Activated naive CD8-positive, alpha-beta T cell treated with anti-CD3 and anti-CD28 coated beads, Interleukin-2, amount 10 ng/mL, durations not matched to agents 7 days and 5 days (primary cell): Measurements from ENCODE around the gene VDR. TPM values are rescaled to one million over a fixed set of nuclear protein-coding genes. Genes with fewer than 3 reads are reported as not detected.

ENCODE experiments used
- ATAC-seq: fragments of 150-1000 bp; cut with Tn5 transposase; one replicate; pipeline ENCODE4 v1.10.0; 2021; ENCODE audit warnings: low read depth, moderate library complexity
- POLR2A ChIA-PET: fragments of 350-600 bp; sonication (Branson Sonifier 250); formaldehyde crosslinking; loops from one replicate; lab custom pipeline; 2021; ENCODE audit warnings: antibody characterized with exemption; lab: Charles Lee
- DNase-seq: peaks from one replicate; pipeline ENCODE4 v3.0.0; 2021
- H3K27ac Mint-ChIP-seq: one replicate; pipeline ENCODE4 v1.8.0; 2022; ENCODE audit warnings: mild to moderate bottlenecking, mixed read lengths
- H3K27me3 Mint-ChIP-seq: one replicate; pipeline ENCODE4 v1.8.0; 2022; ENCODE audit warnings: mild to moderate bottlenecking, moderate library complexity, mixed read lengths
- H3K36me3 Mint-ChIP-seq: one replicate; pipeline ENCODE4 v1.8.0; 2021; ENCODE audit warnings: mild to moderate bottlenecking, mixed read lengths
- H3K4me1 Mint-ChIP-seq: one replicate; pipeline ENCODE4 v1.8.0; 2021; ENCODE audit warnings: mixed read lengths
- H3K4me3 Mint-ChIP-seq: one replicate; pipeline ENCODE4 v1.8.0; 2022; ENCODE audit warnings: mild to moderate bottlenecking, moderate library complexity, mixed read lengths
- H3K9me3 Mint-ChIP-seq: one replicate; pipeline ENCODE4 v1.8.0; 2021; ENCODE audit warnings: mixed read lengths
- total RNA-seq, 2 experiments: library from RNA; stranded (reverse); gene quantifications; one replicate each; pipeline ENCODE4 v1.2.3, GENCODE V29; 2021

The VDR gene
- total RNA-seq, 2 experiments from 2014 or later, result 13.9 to 14.3 TPM

- Mint-ChIP-seq H3K9me3 (no peaks in the 10 kb centered on the region), H3K27ac (no peak overlapping the region), H3K4me1 (peaks cover 17% of the 10 kb centered on the region), H3K4me3 (no peak overlapping the region), H3K36me3 (peaks cover 28% of the 10 kb centered on the region), H3K27me3 (no peaks in the 10 kb centered on the region)
- POLR2A ChIA-PET, result interaction anchor here (1.3 kb wide), 1 partner anchor 14 kb away, joined by 5 read pairs; no protein-coding TSS in a partner anchor
- DNase-seq (no peak), ATAC-seq (no peak)
Observed at GRCh38 chr12:47856094-47856493, 48.7 kb downstream of the VDR start.

- Mint-ChIP-seq H3K4me3 (no peak overlapping the region), H3K27me3 (no peaks in the 10 kb centered on the region), H3K27ac (no peak overlapping the region), H3K4me1 (peaks cover 16% of the 10 kb centered on the region), H3K9me3 (no peaks in the 10 kb centered on the region), H3K36me3 (peaks cover 27% of the 10 kb centered on the region)
- no peak for DNase-seq
- POLR2A ChIA-PET, result interaction anchor here (1.3 kb wide), 1 partner anchor 13 kb away, joined by 5 read pairs; no protein-coding TSS in a partner anchor
- no peak for ATAC-seq
Observed at GRCh38 chr12:47855502-47855901, 49.3 kb downstream of the VDR start.

DNA sequence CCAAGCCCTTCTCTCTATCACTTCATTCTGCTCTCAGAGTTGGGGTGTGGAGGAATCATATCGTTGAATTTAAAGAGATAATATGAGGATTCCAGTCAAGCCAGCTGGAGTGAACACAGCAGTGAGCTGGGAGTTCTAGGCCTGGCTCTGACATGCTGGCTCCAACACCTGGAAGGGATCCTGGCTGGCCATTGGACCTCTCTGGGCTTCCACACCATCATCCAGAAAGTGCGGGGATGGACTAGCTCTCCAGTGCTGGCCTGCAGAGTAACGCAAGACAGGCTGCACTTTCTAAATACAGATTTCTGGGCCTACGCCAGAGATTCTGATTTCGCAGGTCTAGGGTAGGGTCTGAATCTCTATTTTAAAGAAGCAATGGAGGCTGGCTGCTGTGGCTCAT, 50.3 kb downstream of the VDR start:
- H3K36me3 Mint-ChIP-seq, result peaks cover 25% of the 10 kb centered on the region
- no peak overlapping the region for H3K27ac Mint-ChIP-seq
- H3K27me3 Mint-ChIP-seq, result no peaks in the 10 kb centered on the region
- H3K4me1 Mint-ChIP-seq, result peaks cover 10% of the 10 kb centered on the region
- no peak overlapping the region for H3K4me3 Mint-ChIP-seq
- DNase-seq (no peak), ATAC-seq (no peak)
- H3K9me3 Mint-ChIP-seq, result no peaks in the 10 kb centered on the region
- POLR2A ChIA-PET, result no interaction called here

- no peaks in the 10 kb centered on the region for H3K27me3 Mint-ChIP-seq
- POLR2A ChIA-PET, result no interaction called here
- peaks cover 32% of the 10 kb centered on the region for H3K36me3 Mint-ChIP-seq
- H3K4me1 Mint-ChIP-seq, result peaks cover 8% of the 10 kb centered on the region
- H3K4me3 Mint-ChIP-seq, result no peak overlapping the region
- DNase-seq, result no peak
- no peak overlapping the region for H3K27ac Mint-ChIP-seq
- no peak for ATAC-seq
- no peaks in the 10 kb centered on the region for H3K9me3 Mint-ChIP-seq
Observed at GRCh38 chr12:47852096-47852571, 52.7 kb downstream of the VDR start.

DNA sequence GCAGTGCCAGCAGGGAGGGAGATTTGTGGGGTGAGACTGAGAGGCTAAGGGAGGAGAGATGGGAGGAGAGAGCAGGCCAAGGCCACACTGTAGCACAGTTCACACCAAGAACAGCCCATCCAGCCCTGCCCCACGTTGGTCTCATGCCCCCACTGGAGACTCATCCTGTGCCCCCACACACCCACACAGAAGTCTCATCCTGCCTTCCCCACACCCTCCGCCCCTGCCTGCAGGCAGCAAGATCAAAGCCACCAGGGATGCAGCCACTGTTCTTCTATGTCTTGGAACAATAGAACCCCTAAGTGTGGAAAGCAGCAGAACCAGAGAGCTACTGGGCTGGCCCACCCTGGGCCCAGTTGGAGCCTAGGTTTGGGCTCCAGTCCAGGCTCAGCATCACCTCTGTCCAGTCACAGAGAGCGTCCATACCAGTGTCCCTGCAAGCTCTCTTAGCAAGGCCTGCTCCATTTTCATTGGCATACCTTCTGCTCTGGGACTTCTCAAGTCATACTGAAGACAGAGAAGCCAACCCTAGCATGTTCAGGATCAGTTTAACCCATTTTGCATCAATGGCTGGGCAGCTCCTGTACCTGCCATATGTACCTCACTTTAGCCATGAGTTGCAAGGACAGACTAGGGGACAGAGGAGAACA, 53.4 kb downstream of the VDR start:
- ATAC-seq, result no peak
- Mint-ChIP-seq H3K4me1 (peaks cover 10% of the 10 kb centered on the region), H3K36me3 (peaks cover 35% of the 10 kb centered on the region), H3K27me3 (no peaks in the 10 kb centered on the region), H3K9me3 (no peaks in the 10 kb centered on the region), H3K27ac (peak overlapping the region; percentile 30), H3K4me3 (no peak overlapping the region)
- no peak for DNase-seq
- POLR2A ChIA-PET, result no interaction called here

GRCh38 chr12:47850153-47851084, 54.4 kb downstream of the VDR start:
- no peak overlapping the region for H3K4me3 Mint-ChIP-seq
- DNase-seq (no peak), ATAC-seq (no peak)
- POLR2A ChIA-PET, result no interaction called here
- no peaks in the 10 kb centered on the region for H3K9me3 Mint-ChIP-seq
- peaks cover 10% of the 10 kb centered on the region for H3K4me1 Mint-ChIP-seq
- no peaks in the 10 kb centered on the region for H3K27me3 Mint-ChIP-seq
- H3K36me3 Mint-ChIP-seq, result peaks cover 38% of the 10 kb centered on the region
- H3K27ac Mint-ChIP-seq, result no peak overlapping the region

GRCh38 chr12:47849261-47849660, 55.5 kb downstream of the VDR start:
- Mint-ChIP-seq H3K4me3 (no peak overlapping the region), H3K36me3 (peaks cover 35% of the 10 kb centered on the region), H3K27me3 (no peaks in the 10 kb centered on the region), H3K4me1 (peaks cover 10% of the 10 kb centered on the region), H3K9me3 (no peaks in the 10 kb centered on the region), H3K27ac (no peak overlapping the region)
- POLR2A ChIA-PET, result no interaction called here
- ATAC-seq, result no peak
- no peak for DNase-seq

DNA sequence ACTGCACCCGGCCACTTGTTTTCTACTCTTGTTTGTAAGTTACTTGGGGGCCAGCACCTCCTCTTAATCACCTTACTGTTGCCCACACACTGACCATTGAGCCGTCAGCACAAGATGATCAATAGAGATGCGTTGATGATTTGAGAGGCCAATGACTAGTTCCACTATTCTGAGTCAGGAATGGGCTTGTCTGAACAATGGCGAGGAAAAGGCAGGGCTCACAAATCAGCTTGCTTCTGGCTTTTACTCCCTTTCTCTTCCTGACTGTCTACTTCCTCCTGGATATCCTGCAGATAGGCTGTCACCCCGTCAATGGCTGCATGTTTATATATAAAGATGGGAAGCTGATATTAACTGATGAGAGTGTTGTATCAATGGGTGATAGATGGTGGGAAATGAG, 55.9 kb downstream of the VDR start:
- Mint-ChIP-seq H3K4me3 (no peak overlapping the region), H3K4me1 (peaks cover 10% of the 10 kb centered on the region), H3K27me3 (no peaks in the 10 kb centered on the region), H3K36me3 (peaks cover 34% of the 10 kb centered on the region), H3K27ac (no peak overlapping the region), H3K9me3 (no peaks in the 10 kb centered on the region)
- POLR2A ChIA-PET, result interaction anchor here (1.6 kb wide), 1 partner anchor 20 kb away, joined by 3 read pairs; no protein-coding TSS in a partner anchor
- DNase-seq (no peak), ATAC-seq (no peak)

- no peak for DNase-seq
Observed at GRCh38 chr12:47846294-47846996, 58.3 kb downstream of the VDR start.

GRCh38 chr12:47845081-47845480, 59.7 kb downstream of the VDR start:
- Mint-ChIP-seq H3K36me3 (peaks cover 21% of the 10 kb centered on the region), H3K9me3 (no peaks in the 10 kb centered on the region), H3K27me3 (no peaks in the 10 kb centered on the region), H3K4me1 (peaks cover 3% of the 10 kb centered on the region), H3K27ac (no peak overlapping the region), H3K4me3 (no peak overlapping the region)
- DNase-seq, result no peak
- POLR2A ChIA-PET, result no interaction called here
- no peak for ATAC-seq

More at GRCh38 chr12:47846294-47846996, 58.3 kb downstream of the VDR start:
- Mint-ChIP-seq H3K27me3 (no peaks in the 10 kb centered on the region), H3K9me3 (no peaks in the 10 kb centered on the region), H3K36me3 (peaks cover 27% of the 10 kb centered on the region), H3K4me3 (no peak overlapping the region), H3K27ac (no peak overlapping the region), H3K4me1 (peaks cover 7% of the 10 kb centered on the region)
- ATAC-seq, result no peak
- POLR2A ChIA-PET, result no interaction called here

DNA sequence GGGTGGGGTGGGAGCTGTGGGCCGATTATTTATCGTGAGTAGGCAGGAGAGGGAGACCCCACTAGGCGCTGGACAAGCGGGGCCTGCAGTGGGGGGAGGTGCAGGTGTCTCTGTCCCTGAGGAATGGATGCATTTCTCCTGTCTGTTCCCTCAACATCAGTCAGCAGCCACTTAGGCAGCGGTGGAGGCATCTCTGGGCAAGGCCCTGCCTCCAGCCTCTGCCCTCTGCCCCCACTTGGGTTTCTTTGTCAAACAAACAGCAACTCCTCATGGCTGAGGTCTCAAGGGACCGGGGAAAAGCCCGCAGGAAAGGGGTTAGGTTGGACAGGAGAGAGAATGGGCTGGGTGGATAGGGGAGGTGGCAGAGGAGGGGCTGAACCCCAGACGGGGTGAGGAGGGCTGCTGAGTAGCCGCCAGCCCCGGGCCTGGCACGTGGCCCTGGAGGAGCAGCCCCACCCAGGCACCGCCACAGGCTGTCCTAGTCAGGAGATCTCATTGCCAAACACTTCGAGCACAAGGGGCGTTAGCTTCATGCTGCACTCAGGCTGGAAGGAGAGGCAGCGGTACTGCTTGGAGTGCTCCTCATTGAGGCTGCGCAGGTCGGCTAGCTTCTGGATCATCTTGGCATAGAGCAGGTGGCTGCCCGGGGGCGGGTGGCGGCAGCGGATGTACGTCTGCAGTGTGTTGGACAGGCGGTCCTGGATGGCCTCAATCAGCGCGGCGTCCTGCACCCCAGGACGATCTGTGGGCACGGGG, 60.4 kb downstream of the VDR start:
- POLR2A ChIA-PET, result no interaction called here
- ATAC-seq, result no peak
- no peak overlapping the region for H3K4me3 Mint-ChIP-seq
- DNase-seq, result no peak
- no peaks in the 10 kb centered on the region for H3K9me3 Mint-ChIP-seq
- H3K4me1 Mint-ChIP-seq, result peaks cover 2% of the 10 kb centered on the region
- H3K27me3 Mint-ChIP-seq, result no peaks in the 10 kb centered on the region
- H3K27ac Mint-ChIP-seq, result no peak overlapping the region
- H3K36me3 Mint-ChIP-seq, result peaks cover 21% of the 10 kb centered on the region

GRCh38 chr12:47843226-47843980, 61.4 kb downstream of the VDR start:
- no peaks in the 10 kb centered on the region for H3K9me3 Mint-ChIP-seq
- no peak for ATAC-seq
- no peak overlapping the region for H3K27ac Mint-ChIP-seq
- H3K4me1 Mint-ChIP-seq, result peaks cover 6% of the 10 kb centered on the region
- peaks cover 17% of the 10 kb centered on the region for H3K36me3 Mint-ChIP-seq
- no peak overlapping the region for H3K4me3 Mint-ChIP-seq
- no peak for DNase-seq
- POLR2A ChIA-PET, result interaction anchor here (2.2 kb wide), 1 partner anchor 13 kb away, joined by 5 read pairs; no protein-coding TSS in a partner anchor
- H3K27me3 Mint-ChIP-seq, result no peaks in the 10 kb centered on the region
